22Rv1 (cell line): ENCODE data around the gene MORN1.

Experiments used
- CTCF ChIP-seq: fragments of 450-650 bp; IDR thresholded peaks from 2 replicates; pipeline ENCODE4 v1.5.1; 2017; ENCODE audit warnings: mild to moderate bottlenecking
- ZFX ChIP-seq: fragments of 450-650 bp; IDR thresholded peaks from 2 replicates; pipeline ENCODE4 v1.6.1; 2017; ENCODE audit warnings: antibody characterized with exemption, borderline replicate concordance

- no peak for TF ChIP-seq CTCF
- TF ChIP-seq ZFX = no peak
Observed at GRCh38 chr1:2347409-2347785, 44.0 kb downstream of the MORN1 start.
